ENCODE measurements around the gene NECTIN2. TPM values are rescaled to one million over a fixed set of nuclear protein-coding genes. Genes with fewer than 3 reads are reported as not detected.
A peak's percentile ranks its signal among the peaks of the same experiment; 100 is the strongest.

Gene NECTIN2
- total RNA-seq, 1 donor from 2014 or later, result 54.2 TPM

GRCh38 chr19:44846455-44847143 is 502 bp downstream of the NECTIN2 start:
- H3K4me3 Mint-ChIP-seq, result peak overlapping the region; percentile 93
- Histone ChIP-seq H3K4me3 (peak overlapping the region; percentile 95), H3K4me1 (peaks cover 22% of the 10 kb centered on the region), H3K27me3 (no peaks in the 10 kb centered on the region), H3K27ac (peak overlapping the region; percentile 96), H3K9me3 (ENCODE audit: low read depth) (no peaks in the 10 kb centered on the region), H3K36me3 (no peaks in the 10 kb centered on the region), H4K20me1 (ENCODE audit: low read depth) (peaks cover 48% of the 10 kb centered on the region), H3F3A (ENCODE audit: low read depth) (peaks cover 38% of the 10 kb centered on the region), H3K79me2 (ENCODE audit: low read depth) (peaks cover 55% of the 10 kb centered on the region), H3K9ac (peak overlapping the region; percentile 92), H2AFZ (replicated peaks) (no peak overlapping the region), H3K4me2 (peak overlapping the region; percentile 93)
- peaks cover under 1% of the 10 kb centered on the region for H3K36me3 Mint-ChIP-seq
- H3K27me3 Mint-ChIP-seq (ENCODE audit: insufficient read depth, low read depth), result no peaks in the 10 kb centered on the region
- peaks cover 28% of the 10 kb centered on the region for H3K4me1 Mint-ChIP-seq
- DNase-seq (ENCODE audit: low spot score), result peak; percentile 95
- no peaks in the 10 kb centered on the region for H3K9me3 Mint-ChIP-seq
- peak overlapping the region; percentile 99 for H3K27ac Mint-ChIP-seq
- TF ChIP-seq EZH2 (IDR thresholded peaks at IDR 0.05), result no peak
- TF ChIP-seq, protein P1, sequence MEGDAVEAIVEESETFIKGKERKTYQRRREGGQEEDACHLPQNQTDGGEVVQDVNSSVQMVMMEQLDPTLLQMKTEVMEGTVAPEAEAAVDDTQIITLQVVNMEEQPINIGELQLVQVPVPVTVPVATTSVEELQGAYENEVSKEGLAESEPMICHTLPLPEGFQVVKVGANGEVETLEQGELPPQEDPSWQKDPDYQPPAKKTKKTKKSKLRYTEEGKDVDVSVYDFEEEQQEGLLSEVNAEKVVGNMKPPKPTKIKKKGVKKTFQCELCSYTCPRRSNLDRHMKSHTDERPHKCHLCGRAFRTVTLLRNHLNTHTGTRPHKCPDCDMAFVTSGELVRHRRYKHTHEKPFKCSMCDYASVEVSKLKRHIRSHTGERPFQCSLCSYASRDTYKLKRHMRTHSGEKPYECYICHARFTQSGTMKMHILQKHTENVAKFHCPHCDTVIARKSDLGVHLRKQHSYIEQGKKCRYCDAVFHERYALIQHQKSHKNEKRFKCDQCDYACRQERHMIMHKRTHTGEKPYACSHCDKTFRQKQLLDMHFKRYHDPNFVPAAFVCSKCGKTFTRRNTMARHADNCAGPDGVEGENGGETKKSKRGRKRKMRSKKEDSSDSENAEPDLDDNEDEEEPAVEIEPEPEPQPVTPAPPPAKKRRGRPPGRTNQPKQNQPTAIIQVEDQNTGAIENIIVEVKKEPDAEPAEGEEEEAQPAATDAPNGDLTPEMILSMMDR (IDR thresholded peaks at IDR 0.05), result no peak
- TF ChIP-seq EZH2phosphoT487 (IDR thresholded peaks at IDR 0.05), result no peak

DNA sequence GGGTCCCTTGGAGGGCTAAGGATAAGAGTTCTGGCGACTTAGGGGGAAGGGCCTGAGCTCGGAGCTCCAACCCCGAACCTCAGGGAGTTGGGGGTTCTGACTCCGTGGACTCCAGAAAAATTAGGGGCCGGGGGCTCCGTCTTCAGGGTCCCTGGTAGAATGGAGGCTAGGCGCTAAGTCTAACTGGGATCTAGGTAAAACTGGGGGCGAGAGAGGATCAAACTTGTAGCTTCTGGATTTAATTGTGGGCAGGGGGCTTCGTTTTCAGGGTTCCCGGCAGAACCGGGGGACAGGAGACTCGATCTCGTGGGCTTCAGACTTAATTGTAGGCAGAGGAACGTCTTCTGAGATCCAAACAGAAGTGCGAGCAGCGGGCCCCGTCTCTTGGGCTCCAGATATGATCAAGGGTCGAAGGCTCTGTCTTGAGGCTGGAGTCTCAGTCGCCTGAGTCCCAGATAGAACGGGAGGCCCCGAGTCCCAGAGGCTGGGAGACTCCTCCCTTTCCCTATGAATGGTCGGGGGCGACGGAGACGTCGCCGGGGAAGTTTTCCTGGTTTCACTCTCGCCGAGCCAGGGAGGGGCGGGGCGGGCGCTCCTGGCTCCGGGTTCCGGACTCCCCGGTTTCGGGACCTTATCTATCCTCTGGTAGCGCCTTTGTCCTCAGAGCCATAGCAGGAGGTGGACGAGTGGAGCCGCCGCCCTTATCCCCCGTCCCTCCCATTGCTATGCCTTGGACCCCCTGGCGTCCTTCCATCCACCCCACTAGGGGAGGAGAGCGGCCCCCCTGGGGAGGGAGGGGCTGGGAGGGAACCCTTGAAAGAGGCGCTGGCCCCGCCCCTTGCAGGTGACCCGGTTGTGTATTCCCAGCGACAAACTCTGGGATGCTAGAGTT is 1.3 kb downstream of the NECTIN2 start:
- Histone ChIP-seq H3K4me3 (peak overlapping the region; percentile 95), H3K79me2 (ENCODE audit: low read depth) (peaks cover 63% of the 10 kb centered on the region), H3K4me1 (peaks cover 22% of the 10 kb centered on the region), H3K9me3 (ENCODE audit: low read depth) (no peaks in the 10 kb centered on the region), H3K36me3 (no peaks in the 10 kb centered on the region), H3F3A (ENCODE audit: low read depth) (peaks cover 38% of the 10 kb centered on the region), H3K27me3 (no peaks in the 10 kb centered on the region), H2AFZ (replicated peaks) (no peak overlapping the region), H3K4me2 (peak overlapping the region; percentile 93), H4K20me1 (ENCODE audit: low read depth) (peaks cover 56% of the 10 kb centered on the region), H3K9ac (peak overlapping the region; percentile 92), H3K27ac (peak overlapping the region; percentile 96)
- TF ChIP-seq EZH2 (IDR thresholded peaks at IDR 0.05) (no peak), EZH2phosphoT487 (IDR thresholded peaks at IDR 0.05) (no peak)
- TF ChIP-seq, protein P1 (IDR thresholded peaks at IDR 0.05), result no peak
- H3K27ac Mint-ChIP-seq, result peak overlapping the region; percentile 99
- peaks cover 3% of the 10 kb centered on the region for H3K36me3 Mint-ChIP-seq
- peaks cover 26% of the 10 kb centered on the region for H3K4me1 Mint-ChIP-seq
- peak; percentile 75 for DNase-seq (ENCODE audit: low spot score)
- H3K9me3 Mint-ChIP-seq, result no peaks in the 10 kb centered on the region
- H3K27me3 Mint-ChIP-seq (ENCODE audit: insufficient read depth, low read depth), result no peaks in the 10 kb centered on the region
- peak overlapping the region; percentile 93 for H3K4me3 Mint-ChIP-seq

- TF ChIP-seq EZH2phosphoT487 (IDR thresholded peaks at IDR 0.05) (no peak), EZH2 (IDR thresholded peaks at IDR 0.05) (no peak)
Observed at GRCh38 chr19:44848036-44848811, 2.1 kb downstream of the NECTIN2 start.

More at GRCh38 chr19:44848036-44848811, 2.1 kb downstream of the NECTIN2 start:
- peak overlapping the region; percentile 79 for H3K27ac Mint-ChIP-seq
- peaks cover 6% of the 10 kb centered on the region for H3K36me3 Mint-ChIP-seq
- peak overlapping the region; percentile 93 for H3K4me2 ChIP-seq
- peak overlapping the region; percentile 92 for H3K9ac ChIP-seq
- H3K9me3 ChIP-seq (ENCODE audit: low read depth), result no peaks in the 10 kb centered on the region
- peaks cover 64% of the 10 kb centered on the region for H4K20me1 ChIP-seq (ENCODE audit: low read depth)
- peak overlapping the region; percentile 93 for H3K4me3 Mint-ChIP-seq
- no peaks in the 10 kb centered on the region for H3K27me3 ChIP-seq
- H3K4me3 ChIP-seq, result peak overlapping the region; percentile 95
- peaks cover 71% of the 10 kb centered on the region for H3K79me2 ChIP-seq (ENCODE audit: low read depth)
- peak; percentile 67 for DNase-seq (ENCODE audit: low spot score)
- no peaks in the 10 kb centered on the region for H3K27me3 Mint-ChIP-seq (ENCODE audit: insufficient read depth, low read depth)
- peaks cover 26% of the 10 kb centered on the region for H3K4me1 Mint-ChIP-seq
- peaks cover 31% of the 10 kb centered on the region for H3F3A ChIP-seq (ENCODE audit: low read depth)
- peaks cover 22% of the 10 kb centered on the region for H3K4me1 ChIP-seq
- peak overlapping the region; percentile 96 for H3K27ac ChIP-seq
- no peaks in the 10 kb centered on the region for H3K36me3 ChIP-seq
- H2AFZ ChIP-seq (replicated peaks), result no peak overlapping the region
- H3K9me3 Mint-ChIP-seq, result no peaks in the 10 kb centered on the region
